ENCODE data around the gene SUGT1. TPM values are rescaled to one million over a fixed set of nuclear protein-coding genes. Genes with fewer than 3 reads are reported as not detected.

Gene SUGT1
- total RNA-seq, 1 donor from 2014 or later, result 48.4 TPM

GRCh38 chr13:52642131-52642530 lies 10.5 kb upstream of the SUGT1 start, which contains the start of gene HNRNPA1L2:
HNRNPA1L2 (plus strand) TSS chr13:52642431; CDS start chr13:52642493, 62 bp downstream.
- Mint-ChIP-seq H3K27ac (ENCODE audit: unreplicated experiment) (no peak within 1 kb of the TSS), H3K36me3 (ENCODE audit: unreplicated experiment) (peaks cover 28% of the 10 kb centered on the region), H3K9me3 (ENCODE audit: unreplicated experiment) (no peaks in the 10 kb centered on the region), H3K4me1 (ENCODE audit: unreplicated experiment) (no peaks in the 10 kb centered on the region), H3K4me3 (ENCODE audit: unreplicated experiment) (no peak within 1 kb of the TSS), H3K27me3 (ENCODE audit: unreplicated experiment) (no peaks in the 10 kb centered on the region)
- no peak for TF ChIP-seq CTCF (IDR thresholded peaks at IDR 0.05)
- DNase-seq (ENCODE audit: extremely low spot score, unreplicated experiment), result no peak

GRCh38 chr13:52644108-52644507 lies 8.5 kb upstream of the SUGT1 start:
- no peak for TF ChIP-seq CTCF (IDR thresholded peaks at IDR 0.05)
- Mint-ChIP-seq H3K4me1 (ENCODE audit: unreplicated experiment) (no peaks in the 10 kb centered on the region), H3K27me3 (ENCODE audit: unreplicated experiment) (no peaks in the 10 kb centered on the region), H3K4me3 (ENCODE audit: unreplicated experiment) (no peak overlapping the region), H3K27ac (ENCODE audit: unreplicated experiment) (no peak overlapping the region), H3K9me3 (ENCODE audit: unreplicated experiment) (no peaks in the 10 kb centered on the region), H3K36me3 (ENCODE audit: unreplicated experiment) (peaks cover 32% of the 10 kb centered on the region)
- DNase-seq (ENCODE audit: extremely low spot score, unreplicated experiment), result no peak

DNA sequence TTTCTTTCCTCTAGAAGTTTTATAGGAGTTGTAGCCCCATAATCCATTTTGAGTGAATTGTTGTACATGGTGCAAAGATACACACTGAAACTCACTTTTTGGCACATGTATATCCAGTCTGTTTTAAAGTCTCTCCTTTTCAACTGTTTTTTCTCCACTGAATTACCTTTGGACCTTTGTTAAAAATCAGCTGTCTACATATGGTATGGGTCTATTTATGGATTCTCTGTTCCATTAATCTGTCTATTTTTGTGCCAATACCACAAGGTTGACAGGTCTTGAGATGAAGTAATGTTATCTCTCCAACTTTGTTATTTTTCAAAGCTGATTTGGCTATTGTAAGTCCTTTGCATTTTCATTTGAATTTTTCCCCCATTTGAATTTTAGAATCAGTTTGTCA lies 5.7 kb upstream of the SUGT1 start:
- H3K27me3 Mint-ChIP-seq (ENCODE audit: unreplicated experiment), result no peaks in the 10 kb centered on the region
- DNase-seq (ENCODE audit: extremely low spot score, unreplicated experiment), result no peak
- peaks cover 27% of the 10 kb centered on the region for H3K36me3 Mint-ChIP-seq (ENCODE audit: unreplicated experiment)
- no peak overlapping the region for H3K4me3 Mint-ChIP-seq (ENCODE audit: unreplicated experiment)
- TF ChIP-seq CTCF (IDR thresholded peaks at IDR 0.05), result no peak
- H3K9me3 Mint-ChIP-seq (ENCODE audit: unreplicated experiment), result no peaks in the 10 kb centered on the region
- peaks cover 13% of the 10 kb centered on the region for H3K4me1 Mint-ChIP-seq (ENCODE audit: unreplicated experiment)
- H3K27ac Mint-ChIP-seq (ENCODE audit: unreplicated experiment), result no peak overlapping the region

- H3K36me3 Mint-ChIP-seq (ENCODE audit: unreplicated experiment), result peaks cover 12% of the 10 kb centered on the region
- H3K9me3 Mint-ChIP-seq (ENCODE audit: unreplicated experiment), result no peaks in the 10 kb centered on the region
- TF ChIP-seq CTCF (IDR thresholded peaks at IDR 0.05), result no peak
- peaks cover 13% of the 10 kb centered on the region for H3K4me1 Mint-ChIP-seq (ENCODE audit: unreplicated experiment)
- H3K27ac Mint-ChIP-seq (ENCODE audit: unreplicated experiment), result no peak overlapping the region
- no peak overlapping the region for H3K4me3 Mint-ChIP-seq (ENCODE audit: unreplicated experiment)
- no peaks in the 10 kb centered on the region for H3K27me3 Mint-ChIP-seq (ENCODE audit: unreplicated experiment)
- no peak for DNase-seq (ENCODE audit: extremely low spot score, unreplicated experiment)
Observed at GRCh38 chr13:52650731-52651130, 1.9 kb upstream of the SUGT1 start.

DNA sequence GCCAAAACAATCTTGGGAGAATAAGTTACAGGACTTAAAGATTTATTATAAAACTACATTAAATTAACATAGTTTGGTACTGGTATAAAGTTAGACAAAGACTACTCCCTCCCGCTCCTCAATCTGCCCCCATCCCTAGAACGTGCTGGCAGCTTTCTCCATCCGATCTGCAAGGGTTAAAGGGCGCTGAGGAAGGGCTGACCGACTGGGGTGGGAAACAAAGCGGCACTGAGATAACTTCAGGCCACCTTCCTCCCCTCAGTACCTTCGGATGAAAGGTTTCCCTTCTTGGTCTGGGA lies 790 bp upstream of the SUGT1 start:
- Mint-ChIP-seq H3K27me3 (ENCODE audit: unreplicated experiment) (no peaks in the 10 kb centered on the region), H3K36me3 (ENCODE audit: unreplicated experiment) (peaks cover 12% of the 10 kb centered on the region), H3K4me3 (ENCODE audit: unreplicated experiment) (no peak overlapping the region), H3K4me1 (ENCODE audit: unreplicated experiment) (peaks cover 13% of the 10 kb centered on the region), H3K9me3 (ENCODE audit: unreplicated experiment) (no peaks in the 10 kb centered on the region), H3K27ac (ENCODE audit: unreplicated experiment) (no peak overlapping the region)
- no peak for TF ChIP-seq CTCF (IDR thresholded peaks at IDR 0.05)
- no peak for DNase-seq (ENCODE audit: extremely low spot score, unreplicated experiment)

Measured in osteocyte (in vitro differentiated cells).